Hepatocyte (in vitro differentiated cells): Measurements from ENCODE around the gene EPAS1. TPM values are rescaled to one million over a fixed set of nuclear protein-coding genes. Genes with fewer than 3 reads are reported as not detected.

ENCODE experiments used
- DNase-seq: peaks from one replicate; pipeline ENCODE4 v3.0.0-alpha.2; 2016; ENCODE audit warnings: low spot score
- H2AFZ ChIP-seq: fragments of 200-600 bp; sonication (generic); 2 replicates; pipeline ENCODE4 v1.6.0; 2016; ENCODE audit warnings: antibody characterized with exemption, mild to moderate bottlenecking
- H3K27ac ChIP-seq: fragments of 200-600 bp; sonication (generic); 2 replicates; pipeline ENCODE4 v1.5.1; 2016; ENCODE audit warnings: mild to moderate bottlenecking
- H3K27me3 ChIP-seq: fragments of 200-600 bp; sonication (generic); 2 replicates; pipeline ENCODE4 v1.6.1; 2016
- H3K36me3 ChIP-seq: fragments of 200-600 bp; sonication (generic); replicated peaks from 2 replicates; pipeline ENCODE4 v1.5.1; 2016; ENCODE audit warnings: low read depth; ENCODE audit not compliant: insufficient read depth
- H3K4me1 ChIP-seq: fragments of 200-600 bp; sonication (generic); 2 replicates; pipeline ENCODE4 v1.5.1; 2016; ENCODE audit warnings: mild to moderate bottlenecking, moderate library complexity; ENCODE audit not compliant: insufficient read depth
- H3K4me2 ChIP-seq: fragments of 200-600 bp; sonication (generic); 2 replicates; pipeline ENCODE4 v1.6.0; 2016
- H3K4me3 ChIP-seq: fragments of 200-600 bp; sonication (generic); 2 replicates; pipeline ENCODE4 v1.5.1; 2016; ENCODE audit warnings: mild to moderate bottlenecking
- H3K79me2 ChIP-seq: fragments of 200-600 bp; sonication (generic); 2 replicates; pipeline ENCODE4 v1.6.0; 2017; ENCODE audit warnings: mild to moderate bottlenecking
- H3K9me2 ChIP-seq: fragments of 200-600 bp; sonication (generic); replicated peaks from 2 replicates; pipeline ENCODE4 v1.6.0; 2017; ENCODE audit warnings: mild to moderate bottlenecking; ENCODE audit not compliant: insufficient read depth
- H3K9me3 ChIP-seq: fragments of 200-600 bp; sonication (generic); 2 replicates; pipeline ENCODE4 v1.5.1; 2016; ENCODE audit warnings: low read depth, mild to moderate bottlenecking
- H4K20me1 ChIP-seq: fragments of 200-600 bp; sonication (generic); 2 replicates; pipeline ENCODE4 v1.6.0; 2016; ENCODE audit warnings: mild to moderate bottlenecking; ENCODE audit not compliant: insufficient read depth, poor library complexity, severe bottlenecking
- CTCF ChIP-seq: fragments of 200-600 bp; sonication (generic); IDR thresholded peaks from 2 replicates; pipeline ENCODE4 v1.5.1; 2016; ENCODE audit warnings: antibody characterized with exemption, mild to moderate bottlenecking; ENCODE audit not compliant: poor library complexity
- EZH2 ChIP-seq: fragments of 200-600 bp; sonication (generic); IDR thresholded peaks from 2 replicates; pipeline ENCODE4 v1.6.1; 2016; ENCODE audit warnings: antibody characterized with exemption, mild to moderate bottlenecking, borderline replicate concordance
- EZH2phosphoT487 ChIP-seq: fragments of 200-600 bp; sonication (generic); IDR thresholded peaks from one replicate; pipeline ENCODE4 v1.6.1; 2018; ENCODE audit warnings: antibody characterized with exemption, mild to moderate bottlenecking, low read depth, moderate library complexity; ENCODE audit not compliant: unreplicated experiment, severe bottlenecking
- WGBS: methylation state at CpG from one replicate; pipeline ENCODE4 v1.1.6; 2016; ENCODE audit warnings: low lambda C conversion rate; ENCODE audit errors: missing lambda C conversion rate; 5-methylcytosine and 5-hydroxymethylcytosine counted together
- polyA plus RNA-seq: library from polyadenylated mRNA; unstranded; fragments of >200 nt; fragmentation: Nextera tagmentation; extraction: Ambion mirVana; gene quantifications from 2 replicates; pipeline ENCODE4 v1.2.1, GENCODE V29; 2016
- small RNA-seq: library from RNA; depleted of rRNA; stranded (forward); fragments of <200 nt; gene quantifications from one replicate; pipeline ENCODE3, GENCODE V24; 2014
- total RNA-seq: library from RNA; depleted of rRNA; stranded (reverse); fragments of >200 nt; gene quantifications from 2 replicates; pipeline ENCODE4 v1.2.3, GENCODE V29; 2014

The EPAS1 gene
- total and polyA plus RNA-seq, 2 experiments from 2014 or later: 112 to 115 TPM

DNA sequence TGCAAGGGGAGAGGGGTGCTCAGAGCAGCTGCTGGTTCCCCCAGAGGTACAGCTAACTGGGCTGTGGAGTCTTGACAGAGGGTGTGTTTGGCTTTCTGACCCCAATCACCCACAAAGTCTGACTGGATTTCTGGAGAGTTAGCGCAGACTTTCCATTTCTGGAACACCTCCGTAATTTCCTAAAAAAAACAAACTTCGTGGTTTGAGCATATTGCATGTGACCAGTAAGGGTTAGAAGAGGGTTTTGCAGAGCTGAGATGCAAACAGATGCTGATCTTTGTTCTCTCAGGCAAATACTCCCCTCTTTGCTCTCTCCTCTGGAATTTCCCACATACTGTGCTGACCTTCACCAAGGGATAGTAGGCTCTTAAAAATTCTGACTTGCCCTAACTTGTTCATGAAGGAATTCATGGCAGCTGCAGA, 137.7 kb downstream of the EPAS1 start:
- no peak for TF ChIP-seq EZH2
- TF ChIP-seq EZH2phosphoT487: no peak
- TF ChIP-seq CTCF: no peak
- Histone ChIP-seq H3K36me3 (no peaks in the 10 kb centered on the region), H3K9me3 (no peaks in the 10 kb centered on the region), H3K79me2 (no peaks in the 10 kb centered on the region), H3K4me1 (no peaks in the 10 kb centered on the region), H3K27me3 (no peaks in the 10 kb centered on the region), H2AFZ (no peak overlapping the region), H4K20me1 (no peaks in the 10 kb centered on the region), H3K4me2 (no peak overlapping the region), H3K4me3 (no peak overlapping the region), H3K9me2 (no peaks in the 10 kb centered on the region), H3K27ac (no peak overlapping the region)
- no peak for DNase-seq
- 69% methylated on average over 3 of the region's 3 CpGs for WGBS

DNA sequence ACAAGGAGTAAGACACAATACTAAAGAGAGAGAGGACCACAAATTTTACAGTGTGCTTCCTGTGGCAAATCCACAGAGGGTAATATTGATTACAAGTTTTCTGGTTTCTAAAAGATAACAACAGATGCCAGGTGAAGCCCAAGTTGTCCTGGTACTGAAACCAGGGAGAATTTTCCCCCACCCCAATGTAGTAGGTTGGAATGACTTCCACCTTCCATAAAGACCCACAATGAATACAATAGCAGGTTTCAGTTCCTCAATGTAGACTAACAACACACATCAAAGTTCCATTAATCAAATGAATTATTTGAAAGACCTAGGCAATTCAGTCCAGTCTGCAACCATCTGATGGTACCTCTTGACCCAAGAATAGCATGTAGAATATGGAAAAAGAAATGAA, 138.1 kb downstream of the EPAS1 start:
- H3K79me2 ChIP-seq: no peaks in the 10 kb centered on the region
- no peaks in the 10 kb centered on the region for H3K36me3 ChIP-seq
- H3K27me3 ChIP-seq: no peaks in the 10 kb centered on the region
- no peaks in the 10 kb centered on the region for H3K9me2 ChIP-seq
- H3K9me3 ChIP-seq: no peaks in the 10 kb centered on the region
- DNase-seq: no peak
- TF ChIP-seq EZH2phosphoT487: no peak
- no peak for TF ChIP-seq CTCF
- no peak for TF ChIP-seq EZH2
- peak overlapping the region; percentile 19 for H3K27ac ChIP-seq
- H4K20me1 ChIP-seq: no peaks in the 10 kb centered on the region
- no peak overlapping the region for H2AFZ ChIP-seq
- no peak overlapping the region for H3K4me3 ChIP-seq
- H3K4me2 ChIP-seq: no peak overlapping the region
- no peaks in the 10 kb centered on the region for H3K4me1 ChIP-seq

DNA sequence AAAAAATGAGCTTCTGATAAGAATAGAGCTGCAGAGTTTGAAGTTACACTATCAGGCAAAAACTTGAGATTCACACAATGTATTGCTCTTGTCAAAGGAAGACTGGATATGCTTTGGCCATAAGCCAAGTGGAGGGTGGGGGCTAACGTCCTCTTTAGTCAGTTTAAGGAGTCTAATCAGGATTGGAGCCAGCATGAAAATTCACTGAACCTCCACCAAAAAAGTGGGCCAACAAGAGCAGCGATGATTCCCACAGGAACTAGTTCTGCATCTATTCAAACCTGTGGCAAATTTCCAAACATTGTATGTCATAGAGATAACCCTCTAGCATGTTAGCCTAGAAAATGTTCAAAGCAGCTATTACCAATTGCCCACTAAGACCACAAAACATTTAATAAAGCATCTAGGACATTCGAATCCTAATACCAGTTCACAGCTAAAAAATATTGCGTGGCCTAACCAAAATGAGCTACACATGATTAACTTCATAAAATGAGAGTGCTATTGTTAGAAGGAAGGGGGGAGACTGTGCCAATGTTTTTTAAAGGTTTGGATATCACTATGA, 138.7 kb downstream of the EPAS1 start:
- H3K79me2 ChIP-seq: no peaks in the 10 kb centered on the region
- H3K9me3 ChIP-seq: no peaks in the 10 kb centered on the region
- H3K4me3 ChIP-seq: no peak overlapping the region
- H3K9me2 ChIP-seq: no peaks in the 10 kb centered on the region
- H3K27ac ChIP-seq: peak overlapping the region; percentile 19
- no peaks in the 10 kb centered on the region for H3K4me1 ChIP-seq
- no peak overlapping the region for H2AFZ ChIP-seq
- WGBS: 77% methylated on average over 4 of the region's 4 CpGs
- TF ChIP-seq CTCF: no peak
- TF ChIP-seq EZH2: no peak
- no peak for TF ChIP-seq EZH2phosphoT487
- H3K36me3 ChIP-seq: no peaks in the 10 kb centered on the region
- no peak for DNase-seq
- H3K27me3 ChIP-seq: no peaks in the 10 kb centered on the region
- no peak overlapping the region for H3K4me2 ChIP-seq
- no peaks in the 10 kb centered on the region for H4K20me1 ChIP-seq

Small RNA genes within 50 kb of the gene (small RNA-seq; reads per million reads assigned to genes)
- not detected for gene RF00017

Other genes with a start within 250 kb of the EPAS1 start
- not detected in 2 replicates for gene TMEM247, start 182.2 kb downstream of the EPAS1 start, total RNA-seq
- gene TMEM247, start 182.2 kb downstream of the EPAS1 start, polyA plus RNA-seq: not detected in 2 replicates
- gene RHOQ, start 245.1 kb downstream of the EPAS1 start, total RNA-seq: 69.9 and 75.2 TPM in 2 replicates
- gene RHOQ, start 245.1 kb downstream of the EPAS1 start, polyA plus RNA-seq: 46.7 and 52.0 TPM in 2 replicates
- 3.7 and 4.4 TPM in 2 replicates for gene ATP6V1E2, start 245.2 kb downstream of the EPAS1 start, total RNA-seq
- 4.7 and 6.7 TPM in 2 replicates for gene ATP6V1E2, start 245.2 kb downstream of the EPAS1 start, polyA plus RNA-seq